ENCODE measurements around the gene MAPKAPK5. TPM values are rescaled to one million over a fixed set of nuclear protein-coding genes. Genes with fewer than 3 reads are reported as not detected.
"Not testable (repeated sequence)": the region's sequence is repeated elsewhere in the genome, so short reads cannot be mapped to it uniquely, and the experiment has no call there.

The MAPKAPK5 gene
- total and polyA plus RNA-seq, 8 donors = 9.3 to 25.2 (median 18.8) TPM

GRCh38 chr12:111937429-111937828, 95.4 kb downstream of the MAPKAPK5 start:
- TF ChIP-seq CTCF (IDR thresholded peaks at IDR 0.05) = no peak
- no peaks in the 10 kb centered on the region for H3K27me3 ChIP-seq
- H3K9me3 ChIP-seq = no peaks in the 10 kb centered on the region
- no peak overlapping the region for H3K4me3 ChIP-seq
- no peaks in the 10 kb centered on the region for H3K4me1 ChIP-seq
- FAIRE-seq = no peak
- no peak for DNase-seq
- intact Hi-C loops (cut with DNase I) = no loop called here
- WGBS, 2 donors = 91 to 97% methylated on average over 1 of the region's 1 CpG
- H3K27ac ChIP-seq = no peak overlapping the region
- no peaks in the 10 kb centered on the region for H3K36me3 ChIP-seq
- ATAC-seq = no peak

GRCh38 chr12:111942557-111942956, 100.5 kb downstream of the MAPKAPK5 start:
- ATAC-seq = peak in 1 of 4 donors; percentile 54
- Histone ChIP-seq H3K27me3 (no peaks in the 10 kb centered on the region), H3K9me3 (no peaks in the 10 kb centered on the region), H3K4me1 (no peaks in the 10 kb centered on the region), H3K27ac (no peak overlapping the region), H3K36me3 (no peaks in the 10 kb centered on the region), H3K4me3 (no peak overlapping the region)
- FAIRE-seq = no peak
- no peak for TF ChIP-seq CTCF (IDR thresholded peaks at IDR 0.05)
- WGBS, 2 donors = 70% methylated on average over 5 of the region's 5 CpGs
- no peak for DNase-seq
- intact Hi-C loops (cut with DNase I) = no loop called here

GRCh38 chr12:111943929-111944328, 101.9 kb downstream of the MAPKAPK5 start:
- ATAC-seq (no peak), FAIRE-seq (no peak), DNase-seq (no peak)
- Histone ChIP-seq H3K36me3 (no peaks in the 10 kb centered on the region), H3K4me3 (no peak overlapping the region), H3K4me1 (no peaks in the 10 kb centered on the region), H3K27ac (no peak overlapping the region), H3K9me3 (no peaks in the 10 kb centered on the region), H3K27me3 (no peaks in the 10 kb centered on the region)
- intact Hi-C loops (cut with DNase I) = no loop called here
- no peak for TF ChIP-seq CTCF (IDR thresholded peaks at IDR 0.05)
- 92 to 100% methylated on average over 1 of the region's 1 CpG for WGBS, 2 donors

GRCh38 chr12:111950961-111951676, 109.1 kb downstream of the MAPKAPK5 start:
- DNase-seq; FAIRE-seq; H3K36me3 ChIP-seq; ATAC-seq; H3K27me3 ChIP-seq; H3K27ac ChIP-seq; intact Hi-C loops (cut with DNase I); H3K4me3 ChIP-seq; H3K4me1 ChIP-seq; H3K9me3 ChIP-seq: not testable (repeated sequence)
- WGBS, 2 donors = 79 to 82% methylated on average over 3 of the region's 3 CpGs

Small RNA genes lying within 50 kb of the gene (microRNA-seq; reads per million reads assigned to microRNA genes)
- 0 to 0.29 reads per million in 2 donors for gene MIR6761

Other genes with a start within 250 kb of the MAPKAPK5 start
- 10 to 100 TPM; 12.9 to 25.7 (median 17.6) TPM for gene ATXN2, start 242.9 kb upstream of the MAPKAPK5 start, total RNA-seq
- 10 to 100 TPM; 20.8 to 28.2 TPM for gene ATXN2, start 242.9 kb upstream of the MAPKAPK5 start, polyA plus RNA-seq
- gene BRAP, start 156.3 kb upstream of the MAPKAPK5 start, total RNA-seq = 1 to 10 TPM; 5.9 to 9.8 (median 7.7) TPM
- gene BRAP, start 156.3 kb upstream of the MAPKAPK5 start, polyA plus RNA-seq = 1 to 10 TPM; 3.8 to 7.3 TPM
- 10 to 100 TPM in 5 of 6 donors, 1 to 10 TPM in 1; 8.6 to 25.4 (median 14.9) TPM for gene ACAD10, start 156.2 kb upstream of the MAPKAPK5 start, total RNA-seq
- gene ACAD10, start 156.2 kb upstream of the MAPKAPK5 start, polyA plus RNA-seq = 10 to 100 TPM; 28.3 to 32.4 TPM
- gene ALDH2, start 75.3 kb upstream of the MAPKAPK5 start, total RNA-seq = 10 to 100 TPM; 33.7 to 80.2 (median 45.3) TPM
- 10 to 100 TPM; 22.3 to 37.3 TPM for gene ALDH2, start 75.3 kb upstream of the MAPKAPK5 start, polyA plus RNA-seq
- 1 to 10 TPM; 3.3 to 7.3 (median 4.2) TPM for gene TMEM116, start 170.9 kb downstream of the MAPKAPK5 start, total RNA-seq
- gene TMEM116, start 170.9 kb downstream of the MAPKAPK5 start, polyA plus RNA-seq = 1 to 10 TPM; 2.5 to 5.3 TPM
- gene ERP29, start 171.2 kb downstream of the MAPKAPK5 start, total RNA-seq = 10 to 100 TPM; 48.5 to 81.9 (median 66.2) TPM
- gene ERP29, start 171.2 kb downstream of the MAPKAPK5 start, polyA plus RNA-seq = 100 to 1,000 TPM in 1 of 2 donors, 10 to 100 TPM in 1; 54.5 to 101 TPM